Retinal pigment epithelial cell (primary cell): Measurements from ENCODE around the gene MRPS25.

Experiments used
- DNase-seq: peaks from one replicate; pipeline ENCODE4 v3.0.0-alpha.2; 2010; ENCODE audit warnings: low read depth
- H3K4me3 ChIP-seq: 2 replicates; pipeline ENCODE4 v1.5.1; 2011; ENCODE audit warnings: mild to moderate bottlenecking, low read length, control low read depth, moderate library complexity
- TF ChIP-seq, protein P1 (sequence below): conservative IDR thresholded peaks from 2 replicates; pipeline ENCODE4 v1.5.1; 2011; ENCODE audit warnings: low read depth, low read length, control low read depth, inconsistent platforms

The MRPS25 gene

DNA sequence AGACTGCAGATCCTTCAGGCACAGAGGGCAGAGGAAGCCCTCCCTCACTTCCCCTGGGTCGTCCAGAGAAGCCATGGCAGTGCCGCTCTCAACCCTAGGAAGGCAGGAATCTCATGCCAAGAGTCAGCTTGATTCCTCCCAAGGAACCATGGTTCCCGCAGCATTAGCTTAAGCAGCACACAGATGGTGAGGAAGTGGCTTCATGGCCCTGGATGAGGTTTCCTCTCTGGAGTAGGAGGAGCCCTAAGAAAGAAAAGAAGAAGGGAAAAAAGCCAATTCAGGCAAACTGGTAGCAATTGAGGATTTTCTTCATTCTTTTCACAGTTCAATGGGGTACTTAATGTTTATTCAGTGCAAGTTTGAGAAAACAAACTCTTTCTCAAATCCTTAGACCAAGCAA, 30.9 kb upstream of the MRPS25 start:
- TF ChIP-seq, protein P1, sequence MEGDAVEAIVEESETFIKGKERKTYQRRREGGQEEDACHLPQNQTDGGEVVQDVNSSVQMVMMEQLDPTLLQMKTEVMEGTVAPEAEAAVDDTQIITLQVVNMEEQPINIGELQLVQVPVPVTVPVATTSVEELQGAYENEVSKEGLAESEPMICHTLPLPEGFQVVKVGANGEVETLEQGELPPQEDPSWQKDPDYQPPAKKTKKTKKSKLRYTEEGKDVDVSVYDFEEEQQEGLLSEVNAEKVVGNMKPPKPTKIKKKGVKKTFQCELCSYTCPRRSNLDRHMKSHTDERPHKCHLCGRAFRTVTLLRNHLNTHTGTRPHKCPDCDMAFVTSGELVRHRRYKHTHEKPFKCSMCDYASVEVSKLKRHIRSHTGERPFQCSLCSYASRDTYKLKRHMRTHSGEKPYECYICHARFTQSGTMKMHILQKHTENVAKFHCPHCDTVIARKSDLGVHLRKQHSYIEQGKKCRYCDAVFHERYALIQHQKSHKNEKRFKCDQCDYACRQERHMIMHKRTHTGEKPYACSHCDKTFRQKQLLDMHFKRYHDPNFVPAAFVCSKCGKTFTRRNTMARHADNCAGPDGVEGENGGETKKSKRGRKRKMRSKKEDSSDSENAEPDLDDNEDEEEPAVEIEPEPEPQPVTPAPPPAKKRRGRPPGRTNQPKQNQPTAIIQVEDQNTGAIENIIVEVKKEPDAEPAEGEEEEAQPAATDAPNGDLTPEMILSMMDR = no peak
- H3K4me3 ChIP-seq = no peak overlapping the region
- no peak for DNase-seq

DNA sequence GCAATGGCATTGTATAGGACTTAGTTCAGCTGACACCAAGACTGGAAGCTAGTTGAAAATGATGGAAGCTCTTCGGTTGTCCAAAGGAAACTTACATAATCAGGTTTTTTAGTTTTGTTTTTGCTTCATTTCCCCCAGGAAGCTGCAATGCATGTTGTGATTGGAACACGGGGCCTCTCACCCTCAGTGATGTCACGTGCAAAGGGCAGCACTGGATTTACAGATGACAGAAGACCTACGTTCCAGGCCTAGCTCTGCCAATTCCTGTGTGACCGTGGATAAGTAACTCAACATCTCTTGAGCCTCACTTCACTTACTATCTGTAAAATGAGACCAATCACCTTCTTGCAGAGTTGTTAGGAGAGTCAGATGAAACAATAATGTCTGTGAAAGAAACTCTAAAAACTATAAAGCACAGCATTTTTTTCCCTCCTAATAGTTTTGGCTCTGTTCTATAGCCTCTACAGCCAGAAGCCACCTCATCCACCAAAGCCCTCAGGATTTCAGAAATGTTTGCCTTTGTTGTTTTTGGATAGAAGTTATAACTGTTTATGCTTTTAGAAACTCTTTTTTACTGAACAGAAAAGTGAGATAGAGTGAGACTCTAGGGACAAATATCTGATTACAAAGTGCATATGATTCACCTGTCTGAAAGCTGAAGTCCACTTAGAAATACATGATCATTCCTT, 29.2 kb upstream of the MRPS25 start:
- DNase-seq = no peak
- H3K4me3 ChIP-seq = no peak overlapping the region
- TF ChIP-seq, protein P1 = no peak

DNA sequence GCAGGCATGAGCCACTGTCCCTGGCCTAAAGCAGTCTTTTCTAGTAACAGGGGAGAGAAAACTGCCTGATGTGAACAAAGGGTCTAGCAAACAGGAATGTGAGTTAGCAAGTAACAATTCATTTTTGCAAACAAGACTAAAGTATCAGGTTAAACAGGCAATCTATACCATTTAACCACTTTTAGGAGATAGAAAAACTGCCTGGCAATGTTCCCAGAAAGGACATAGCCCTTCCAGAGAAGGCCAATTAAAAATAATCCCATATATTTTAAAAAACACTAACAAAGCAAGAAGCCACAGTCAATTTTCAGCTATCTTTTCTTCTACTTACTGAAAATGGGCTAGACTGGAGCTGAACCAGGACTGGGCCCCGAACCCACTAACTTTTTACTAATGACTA, 27.6 kb upstream of the MRPS25 start:
- TF ChIP-seq, protein P1 = no peak
- H3K4me3 ChIP-seq = no peak overlapping the region
- no peak for DNase-seq

DNA sequence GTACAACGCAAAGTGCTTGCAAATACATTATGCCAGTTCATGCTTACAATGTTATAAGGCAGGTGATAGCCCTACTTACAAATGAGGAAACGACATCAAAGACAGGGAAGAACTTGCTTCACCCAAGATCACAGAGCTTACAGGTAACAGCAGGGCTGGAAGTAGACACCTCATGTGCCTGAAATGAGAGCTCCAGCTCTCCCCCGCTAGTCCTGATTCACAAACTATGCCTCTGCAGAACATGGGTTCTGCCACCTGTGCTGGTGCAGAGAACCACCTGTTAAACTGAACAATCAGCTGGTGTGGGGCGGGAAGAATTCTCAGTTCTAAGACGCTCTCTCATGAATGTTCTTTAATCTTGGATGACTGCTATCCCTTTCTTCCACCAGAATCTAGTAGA, 26.5 kb upstream of the MRPS25 start:
- no peak for DNase-seq
- TF ChIP-seq, protein P1 = no peak
- no peak overlapping the region for H3K4me3 ChIP-seq

DNA sequence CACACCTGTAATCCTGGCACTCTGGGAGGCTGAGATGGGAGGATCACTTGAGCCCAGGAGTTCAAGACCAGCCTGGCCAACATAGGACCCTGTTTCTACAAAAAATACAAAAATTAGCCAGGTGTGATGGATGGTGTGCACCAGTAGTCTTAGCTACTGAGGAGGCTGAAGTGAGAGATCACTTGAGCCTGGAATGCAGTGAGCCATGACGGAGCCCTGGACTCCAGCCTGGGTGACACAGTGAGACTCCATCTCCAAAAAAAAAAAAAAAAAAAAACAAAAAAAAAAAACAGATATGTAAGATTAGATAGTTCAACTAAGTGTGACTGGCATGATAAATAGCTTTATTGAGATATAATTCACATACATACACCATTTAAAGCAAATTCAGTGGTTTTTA, 24.1 kb upstream of the MRPS25 start:
- no peak overlapping the region for H3K4me3 ChIP-seq
- no peak for DNase-seq
- TF ChIP-seq, protein P1 = no peak

DNA sequence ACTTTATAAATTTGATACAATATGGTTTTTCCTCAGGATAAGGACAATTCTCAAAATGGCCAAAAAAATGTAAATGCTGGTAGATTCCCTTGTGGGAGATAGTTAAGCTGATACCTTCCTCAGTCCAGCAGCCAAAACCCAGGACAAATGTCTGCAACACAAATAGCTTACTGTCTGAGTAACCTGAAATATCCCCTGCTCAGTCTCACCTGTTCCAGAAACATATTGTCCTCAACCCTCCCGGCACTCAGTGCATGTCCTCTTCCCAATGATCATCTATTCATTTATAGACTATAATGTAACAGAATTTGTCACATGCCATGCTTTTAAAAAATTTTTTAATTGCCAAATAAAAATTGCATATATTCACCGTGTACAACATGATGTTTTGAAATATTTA, 21.6 kb upstream of the MRPS25 start:
- no peak overlapping the region for H3K4me3 ChIP-seq
- DNase-seq = no peak
- TF ChIP-seq, protein P1 = no peak

DNA sequence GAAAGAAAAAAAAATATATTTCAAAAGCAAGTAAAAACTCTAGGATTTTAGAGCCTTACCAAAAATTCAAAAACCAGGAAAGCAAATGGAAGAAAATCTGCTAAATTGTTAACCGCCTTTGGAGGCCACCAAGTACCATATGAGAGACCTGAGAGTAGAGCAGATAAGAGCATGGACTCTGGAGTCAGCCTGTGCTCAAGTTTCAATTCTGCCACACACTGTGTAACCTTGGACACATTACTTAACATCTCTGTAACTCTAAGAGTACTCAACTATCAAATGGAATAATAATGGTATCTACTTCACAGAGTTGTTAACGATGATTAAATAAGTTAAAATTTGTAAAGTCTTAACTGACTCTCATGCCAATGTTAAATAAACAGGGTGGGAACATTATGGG, 21.1 kb upstream of the MRPS25 start:
- no peak overlapping the region for H3K4me3 ChIP-seq
- no peak for DNase-seq
- TF ChIP-seq, protein P1 = no peak
